D721Med (cell line): ENCODE measurements around the gene BARHL1.

Experiments
- DNase-seq: peaks from one replicate; pipeline ENCODE4 v3.0.0; 2011; ENCODE audit warnings: low spot score; ENCODE audit not compliant: insufficient read length
- FAIRE-seq: peaks from 2 replicates; lab custom pipeline; 2011; peaks lifted over from hg19 to GRCh38; lab: Jason Lieb, UNC
- CTCF ChIP-seq: IDR thresholded peaks from 2 replicates; pipeline ENCODE4 v1.5.1; 2012; ENCODE audit warnings: mild to moderate bottlenecking, control low read depth; ENCODE audit not compliant: insufficient read depth; ENCODE audit errors: missing control alignments

The BARHL1 gene

DNA sequence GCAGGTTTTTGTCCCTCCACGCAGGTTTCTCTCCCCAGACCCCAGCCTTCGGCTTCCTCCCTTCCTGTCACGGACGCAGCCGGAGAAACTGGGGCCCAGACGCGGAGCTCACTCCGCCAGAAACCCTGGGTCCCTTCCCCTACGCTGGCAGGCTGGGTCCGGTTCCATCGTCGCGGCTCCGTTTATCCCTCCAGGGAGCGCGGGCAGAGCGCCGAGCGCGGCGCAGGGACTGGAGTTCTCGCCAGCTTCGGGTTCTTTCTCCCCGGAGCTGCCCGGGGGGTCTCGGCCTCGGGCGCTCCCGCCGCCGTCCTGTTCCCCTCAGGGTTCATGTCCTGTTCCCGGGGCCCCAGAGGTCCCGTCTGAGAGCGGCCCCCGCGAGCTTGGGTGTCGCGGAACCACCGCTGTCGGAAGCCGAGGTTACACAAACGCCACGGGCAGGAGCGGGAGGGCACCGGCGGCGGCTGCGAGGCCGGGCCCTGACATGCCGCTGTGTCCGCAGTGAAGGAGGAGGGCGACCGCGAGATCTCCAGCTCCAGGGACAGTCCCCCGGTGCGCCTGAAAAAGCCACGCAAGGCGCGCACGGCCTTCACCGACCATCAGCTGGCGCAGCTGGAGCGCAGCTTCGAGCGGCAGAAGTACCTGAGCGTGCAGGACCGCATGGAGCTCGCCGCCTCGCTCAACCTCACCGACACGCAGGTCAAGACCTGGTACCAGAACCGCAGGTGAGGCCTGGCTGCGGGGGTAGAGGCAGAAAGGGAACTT lies 4.6 kb downstream of the BARHL1 start:
- FAIRE-seq: no peak
- TF ChIP-seq CTCF: no peak
- DNase-seq: no peak

GRCh38 chr9:132587592-132587955 lies 5.2 kb downstream of the BARHL1 start:
- no peak for TF ChIP-seq CTCF
- no peak for FAIRE-seq
- DNase-seq: no peak

DNA sequence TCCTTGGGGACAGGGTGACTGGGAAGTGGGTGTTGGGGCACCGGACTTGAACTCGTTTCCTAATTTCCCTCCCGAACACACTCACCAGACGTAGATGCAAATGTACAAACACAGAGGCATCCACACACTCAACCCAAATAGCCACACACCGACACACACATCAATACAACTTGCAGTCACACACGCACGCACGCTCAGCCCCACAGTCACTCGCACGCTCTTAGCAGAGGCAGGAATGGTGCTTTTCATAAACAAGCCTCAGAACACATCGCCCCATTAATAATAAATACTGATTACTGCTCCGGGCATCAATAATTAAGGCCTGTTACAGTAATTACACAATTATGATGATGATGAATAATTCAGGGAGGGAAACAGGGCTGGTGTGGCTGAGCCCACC lies 5.7 kb downstream of the BARHL1 start:
- no peak for FAIRE-seq

DNA sequence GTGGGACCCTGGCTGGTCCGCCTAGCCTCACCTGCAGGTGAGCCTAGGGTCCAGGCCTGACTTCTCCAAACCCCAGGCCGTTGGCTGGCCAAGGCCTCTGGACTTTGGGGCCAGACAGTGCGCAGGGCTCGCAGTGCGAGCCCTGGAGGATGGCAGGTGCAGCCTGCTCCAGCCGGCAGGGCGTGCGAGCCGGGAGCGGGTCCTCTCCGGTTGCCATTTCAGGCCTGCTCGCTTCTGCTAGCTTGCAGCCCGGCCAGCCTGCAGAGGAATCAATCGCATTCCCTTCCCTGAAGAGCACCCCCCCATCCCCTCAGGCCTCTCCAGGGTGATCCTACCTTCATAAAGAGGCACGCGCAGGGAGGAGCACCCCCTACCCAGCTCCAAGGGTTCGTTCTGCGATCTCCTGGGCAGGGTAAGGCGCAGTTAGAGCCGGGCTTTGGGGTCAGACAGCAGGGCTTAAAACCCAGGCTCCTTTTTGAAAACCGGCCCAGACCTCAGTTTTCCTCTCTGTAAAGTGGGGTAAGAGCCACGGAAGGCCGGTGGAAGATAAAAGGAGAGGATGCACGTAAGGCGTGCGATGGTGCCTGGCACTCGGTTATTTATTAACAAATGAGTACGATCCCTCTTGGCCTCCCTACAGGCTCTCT lies 6.2 kb downstream of the BARHL1 start:
- FAIRE-seq: no peak

More for the DNA sequence above, 5.7 kb downstream of the BARHL1 start:
- no peak for TF ChIP-seq CTCF
- DNase-seq: no peak

DNA sequence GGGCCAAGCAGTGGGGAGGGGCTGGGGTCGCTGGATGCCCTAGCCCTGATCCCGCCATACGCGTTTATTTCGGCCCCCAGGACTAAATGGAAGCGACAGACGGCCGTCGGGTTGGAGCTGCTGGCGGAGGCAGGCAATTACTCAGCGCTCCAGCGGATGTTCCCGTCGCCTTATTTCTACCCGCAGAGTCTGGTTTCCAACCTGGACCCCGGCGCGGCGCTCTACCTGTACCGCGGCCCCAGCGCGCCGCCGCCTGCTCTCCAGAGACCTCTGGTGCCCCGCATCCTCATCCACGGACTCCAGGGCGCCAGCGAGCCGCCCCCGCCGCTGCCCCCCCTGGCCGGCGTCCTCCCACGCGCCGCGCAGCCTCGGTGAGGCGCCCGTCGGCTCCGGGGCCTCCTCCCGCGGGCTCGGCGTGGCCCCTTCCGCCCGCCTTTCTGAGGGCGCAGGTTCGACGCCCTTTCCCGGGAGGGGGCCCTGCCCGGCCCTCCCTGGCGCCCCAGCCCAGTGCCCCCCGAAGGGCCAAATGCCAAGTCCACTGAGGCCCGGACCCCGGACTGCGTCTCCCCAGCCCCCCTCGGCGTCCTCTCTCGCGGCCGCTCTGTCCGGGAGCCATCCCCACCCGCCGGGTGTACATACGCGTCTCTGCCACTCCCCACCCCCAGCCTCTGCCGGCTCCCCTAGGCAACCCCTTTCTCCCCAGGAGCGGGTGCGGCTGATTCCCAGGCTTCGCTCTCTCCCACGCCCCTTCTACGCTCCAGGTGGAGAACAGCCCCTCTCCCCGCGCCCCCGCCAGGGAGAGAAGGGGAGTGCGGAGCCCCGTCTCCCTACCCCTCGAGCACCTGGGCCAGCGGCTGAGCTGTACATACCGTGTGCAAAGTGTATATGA lies 7.0 kb downstream of the BARHL1 start:
- no peak for TF ChIP-seq CTCF
- FAIRE-seq: no peak
- no peak for DNase-seq

More for the DNA sequence above, 6.2 kb downstream of the BARHL1 start:
- no peak for TF ChIP-seq CTCF
- DNase-seq: no peak

GRCh38 chr9:132590037-132590317 lies 7.6 kb downstream of the BARHL1 start:
- no peak for TF ChIP-seq CTCF
- FAIRE-seq (no peak), DNase-seq (no peak)
